Measurements from ENCODE around the gene KCND2. TPM values are rescaled to one million over a fixed set of nuclear protein-coding genes. Genes with fewer than 3 reads are reported as not detected.

The KCND2 gene
- total RNA-seq, 1 experiment from 2014 or later: not detected

- in situ Hi-C loops (cut with HindIII; ENCODE audit: low pct_unique_long_range_greater_than_20kb, low sequenced_read_pairs): no loop called here
- H3K27ac ChIP-seq (ENCODE audit: low read length): no peak overlapping the region
- no peaks in the 10 kb centered on the region for H3K36me3 ChIP-seq (ENCODE audit: control insufficient read depth, insufficient read depth, low read length)
- no peak for ATAC-seq
- no peaks in the 10 kb centered on the region for H3K27me3 ChIP-seq (ENCODE audit: control insufficient read depth, insufficient read depth, low read length)
- H3K4me1 ChIP-seq (ENCODE audit: control insufficient read depth, insufficient read depth, low read length): no peaks in the 10 kb centered on the region
- no peak for DNase-seq (ENCODE audit: low read depth, low spot score)
- no peaks in the 10 kb centered on the region for H3K9me3 ChIP-seq (ENCODE audit: control insufficient read depth, insufficient read depth, low read depth, low read length)
- CTCF ChIA-PET: no interaction called here
- BruUV-seq (replicated peaks): no TSS peak
- no peak overlapping the region for H3K4me3 ChIP-seq (ENCODE audit: low read depth in 2 of 2, low read length in 2 of 2)
- intact Hi-C loops (cut with micrococcal nuclease; ENCODE audit: unreplicated experiment): no loop called here
- TF ChIP-seq TCF7L2 (IDR thresholded peaks at IDR 0.05; ENCODE audit: low read depth, low read length): no peak
- TF ChIP-seq, protein P1, sequence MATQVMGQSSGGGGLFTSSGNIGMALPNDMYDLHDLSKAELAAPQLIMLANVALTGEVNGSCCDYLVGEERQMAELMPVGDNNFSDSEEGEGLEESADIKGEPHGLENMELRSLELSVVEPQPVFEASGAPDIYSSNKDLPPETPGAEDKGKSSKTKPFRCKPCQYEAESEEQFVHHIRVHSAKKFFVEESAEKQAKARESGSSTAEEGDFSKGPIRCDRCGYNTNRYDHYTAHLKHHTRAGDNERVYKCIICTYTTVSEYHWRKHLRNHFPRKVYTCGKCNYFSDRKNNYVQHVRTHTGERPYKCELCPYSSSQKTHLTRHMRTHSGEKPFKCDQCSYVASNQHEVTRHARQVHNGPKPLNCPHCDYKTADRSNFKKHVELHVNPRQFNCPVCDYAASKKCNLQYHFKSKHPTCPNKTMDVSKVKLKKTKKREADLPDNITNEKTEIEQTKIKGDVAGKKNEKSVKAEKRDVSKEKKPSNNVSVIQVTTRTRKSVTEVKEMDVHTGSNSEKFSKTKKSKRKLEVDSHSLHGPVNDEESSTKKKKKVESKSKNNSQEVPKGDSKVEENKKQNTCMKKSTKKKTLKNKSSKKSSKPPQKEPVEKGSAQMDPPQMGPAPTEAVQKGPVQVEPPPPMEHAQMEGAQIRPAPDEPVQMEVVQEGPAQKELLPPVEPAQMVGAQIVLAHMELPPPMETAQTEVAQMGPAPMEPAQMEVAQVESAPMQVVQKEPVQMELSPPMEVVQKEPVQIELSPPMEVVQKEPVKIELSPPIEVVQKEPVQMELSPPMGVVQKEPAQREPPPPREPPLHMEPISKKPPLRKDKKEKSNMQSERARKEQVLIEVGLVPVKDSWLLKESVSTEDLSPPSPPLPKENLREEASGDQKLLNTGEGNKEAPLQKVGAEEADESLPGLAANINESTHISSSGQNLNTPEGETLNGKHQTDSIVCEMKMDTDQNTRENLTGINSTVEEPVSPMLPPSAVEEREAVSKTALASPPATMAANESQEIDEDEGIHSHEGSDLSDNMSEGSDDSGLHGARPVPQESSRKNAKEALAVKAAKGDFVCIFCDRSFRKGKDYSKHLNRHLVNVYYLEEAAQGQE (IDR thresholded peaks at IDR 0.05; ENCODE audit: insufficient read depth in 1 of 2, low read depth in 2 of 2, low read length in 1 of 2): no peak
- TF ChIP-seq POLR2AphosphoS5 (IDR thresholded peaks at IDR 0.05; ENCODE audit: low read depth, low read length): no peak
- TF ChIP-seq, protein P2, sequence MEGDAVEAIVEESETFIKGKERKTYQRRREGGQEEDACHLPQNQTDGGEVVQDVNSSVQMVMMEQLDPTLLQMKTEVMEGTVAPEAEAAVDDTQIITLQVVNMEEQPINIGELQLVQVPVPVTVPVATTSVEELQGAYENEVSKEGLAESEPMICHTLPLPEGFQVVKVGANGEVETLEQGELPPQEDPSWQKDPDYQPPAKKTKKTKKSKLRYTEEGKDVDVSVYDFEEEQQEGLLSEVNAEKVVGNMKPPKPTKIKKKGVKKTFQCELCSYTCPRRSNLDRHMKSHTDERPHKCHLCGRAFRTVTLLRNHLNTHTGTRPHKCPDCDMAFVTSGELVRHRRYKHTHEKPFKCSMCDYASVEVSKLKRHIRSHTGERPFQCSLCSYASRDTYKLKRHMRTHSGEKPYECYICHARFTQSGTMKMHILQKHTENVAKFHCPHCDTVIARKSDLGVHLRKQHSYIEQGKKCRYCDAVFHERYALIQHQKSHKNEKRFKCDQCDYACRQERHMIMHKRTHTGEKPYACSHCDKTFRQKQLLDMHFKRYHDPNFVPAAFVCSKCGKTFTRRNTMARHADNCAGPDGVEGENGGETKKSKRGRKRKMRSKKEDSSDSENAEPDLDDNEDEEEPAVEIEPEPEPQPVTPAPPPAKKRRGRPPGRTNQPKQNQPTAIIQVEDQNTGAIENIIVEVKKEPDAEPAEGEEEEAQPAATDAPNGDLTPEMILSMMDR (IDR thresholded peaks at IDR 0.05): no peak
- no peak for TF ChIP-seq SIN3A (IDR thresholded peaks at IDR 0.05; ENCODE audit: borderline replicate concordance, insufficient read depth, low read depth, low read length)
- POLR2A ChIA-PET: no interaction called here
Measured at GRCh38 chr7:120617275-120617674, 344.3 kb downstream of the KCND2 start.

DNA sequence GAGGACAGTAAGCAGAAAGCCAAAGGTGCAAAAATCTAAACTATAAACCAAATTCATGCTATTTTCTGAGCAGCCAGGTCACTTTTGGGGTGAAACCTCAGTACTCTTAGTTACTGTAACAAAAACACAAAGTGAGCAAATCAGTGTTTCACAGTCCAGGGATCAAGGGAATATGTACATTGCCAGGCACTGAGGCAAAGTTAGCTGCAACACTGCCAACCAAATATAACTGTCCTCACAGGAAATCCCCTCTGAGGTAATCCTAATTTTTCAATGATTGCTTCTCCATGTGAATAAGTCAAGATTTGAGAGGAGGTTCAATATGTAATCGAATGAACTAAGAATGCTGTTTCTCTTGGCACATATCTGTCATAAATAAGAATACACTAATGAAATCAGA, 355.3 kb downstream of the KCND2 start:
- ATAC-seq (no peak), DNase-seq (ENCODE audit: low read depth, low spot score) (no peak)
- Histone ChIP-seq H3K27ac (ENCODE audit: low read length) (no peak overlapping the region), H3K36me3 (ENCODE audit: control insufficient read depth, insufficient read depth, low read length) (no peaks in the 10 kb centered on the region), H3K9me3 (ENCODE audit: control insufficient read depth, insufficient read depth, low read depth, low read length) (no peaks in the 10 kb centered on the region), H3K27me3 (ENCODE audit: control insufficient read depth, insufficient read depth, low read length) (no peaks in the 10 kb centered on the region), H3K4me1 (ENCODE audit: control insufficient read depth, insufficient read depth, low read length) (no peaks in the 10 kb centered on the region), H3K4me3 (ENCODE audit: low read depth in 2 of 2, low read length in 2 of 2) (no peak overlapping the region)
- in situ Hi-C loops (cut with HindIII; ENCODE audit: low pct_unique_long_range_greater_than_20kb, low sequenced_read_pairs): no loop called here
- POLR2A ChIA-PET: no interaction called here
- BruUV-seq (replicated peaks): no TSS peak
- CTCF ChIA-PET: no interaction called here
- intact Hi-C loops (cut with micrococcal nuclease; ENCODE audit: unreplicated experiment): no loop called here
- TF ChIP-seq, protein P1 (IDR thresholded peaks at IDR 0.05; ENCODE audit: insufficient read depth in 1 of 2, low read depth in 2 of 2, low read length in 1 of 2): no peak
- TF ChIP-seq POLR2AphosphoS5 (IDR thresholded peaks at IDR 0.05; ENCODE audit: low read depth, low read length): no peak

All from Panc1 (cell line).